ENCODE measurements around the gene C3orf18. TPM values are rescaled to one million over a fixed set of nuclear protein-coding genes. Genes with fewer than 3 reads are reported as not detected.
"Not testable (repeated sequence)": the region's sequence is repeated elsewhere in the genome, so short reads cannot be mapped to it uniquely, and the experiment has no call there.

C3orf18 gene
- total RNA-seq, 1 donor from 2014 or later, result 13.6 TPM

DNA sequence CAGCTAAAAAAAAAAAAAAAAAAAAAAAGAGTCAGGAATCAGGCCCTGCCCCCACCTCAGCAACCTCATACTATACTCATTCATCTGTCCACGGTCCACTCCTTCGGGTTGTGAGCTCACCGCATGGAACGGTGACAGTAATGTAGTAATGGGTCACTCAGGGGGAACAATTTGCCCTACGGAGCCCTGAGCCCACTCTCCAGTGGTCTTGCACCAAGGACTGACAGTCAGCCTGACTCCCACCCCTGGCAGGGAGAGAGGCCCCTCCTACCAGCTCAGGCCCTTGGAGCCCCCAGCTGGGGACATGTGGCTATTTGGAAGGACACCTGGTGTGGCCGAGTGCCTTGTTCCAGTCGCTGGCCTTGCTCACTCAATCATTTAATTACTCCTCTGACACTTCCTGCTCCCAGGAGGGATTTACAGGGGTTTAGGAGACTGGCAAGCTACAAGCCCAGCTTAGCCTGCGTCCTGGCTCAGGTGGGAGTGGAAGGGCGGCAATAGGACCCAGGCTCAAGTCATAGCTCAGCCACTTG is 44.2 kb downstream of the C3orf18 start:
- DNase-seq, result no peak

DNA sequence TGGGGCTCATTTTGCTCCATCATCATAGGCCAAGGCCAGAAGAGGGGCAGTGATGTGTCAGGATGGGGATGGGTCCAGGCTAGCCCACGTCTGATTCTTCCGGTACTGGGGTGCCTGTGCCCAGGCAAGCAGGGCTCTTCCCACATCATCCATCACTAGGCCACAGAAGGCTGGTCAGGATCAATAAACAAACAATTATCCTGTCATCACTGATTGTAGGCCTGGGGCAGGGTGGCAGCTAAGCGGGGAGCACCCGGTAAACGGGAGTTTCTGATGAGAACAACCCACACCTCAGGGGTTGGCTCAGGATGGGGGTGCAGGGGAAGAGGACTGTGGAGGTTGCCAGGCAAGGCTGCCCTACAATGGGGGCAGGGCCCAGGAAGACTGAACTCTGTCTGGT is 46.0 kb downstream of the C3orf18 start:
- DNase-seq, result no peak

DNA sequence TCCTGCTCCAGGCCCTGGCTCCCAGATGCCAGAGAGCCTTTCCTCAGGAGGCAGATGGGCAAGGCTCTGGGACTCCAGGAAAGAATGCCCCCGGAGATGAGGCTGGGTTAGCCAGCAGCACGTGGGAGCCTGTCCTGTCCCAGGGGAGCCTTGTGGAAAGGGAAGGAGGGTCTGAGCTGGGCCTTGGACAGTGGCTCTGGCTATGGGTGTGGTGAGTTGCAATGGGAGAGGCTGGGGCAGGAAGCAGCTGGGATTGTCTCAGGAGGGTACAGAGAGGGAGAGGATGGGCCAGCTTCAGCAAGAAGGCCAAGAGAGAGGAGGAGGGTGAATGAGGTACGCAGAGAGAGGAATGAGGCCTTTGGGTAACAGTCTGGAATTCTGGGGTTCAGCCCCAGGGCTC is 46.7 kb downstream of the C3orf18 start:
- DNase-seq, result no peak

DNA sequence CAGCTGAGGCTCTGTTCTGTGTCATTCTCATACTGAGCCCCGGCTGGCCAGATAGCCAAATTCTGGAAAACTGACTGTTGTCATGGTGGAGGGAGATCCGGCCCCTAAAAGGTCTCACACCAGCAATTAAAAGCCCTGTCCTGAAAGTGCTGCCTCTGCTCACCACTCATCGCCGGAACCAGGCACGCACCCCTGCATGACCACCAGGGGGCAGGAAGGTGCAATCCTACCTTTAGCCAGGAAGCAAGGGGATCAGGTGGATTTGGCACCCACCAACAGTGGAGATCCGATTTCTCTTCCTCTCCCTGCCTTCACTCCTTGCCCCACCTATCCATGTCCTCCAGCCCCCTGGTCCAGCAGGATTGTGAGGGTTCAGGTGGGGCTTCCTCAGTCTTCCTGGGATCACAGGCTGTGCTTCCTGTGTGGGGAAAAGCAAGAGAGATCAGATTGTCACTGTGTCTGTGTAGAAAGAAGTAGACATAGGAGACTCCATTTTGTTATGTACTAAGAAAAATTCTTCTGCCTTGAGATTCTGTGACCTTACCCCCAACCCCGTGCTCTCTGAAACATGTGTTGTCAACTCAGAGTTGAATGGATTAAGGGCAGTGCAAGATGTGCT is 48.0 kb downstream of the C3orf18 start:
- DNase-seq, result peak; percentile 33

DNA sequence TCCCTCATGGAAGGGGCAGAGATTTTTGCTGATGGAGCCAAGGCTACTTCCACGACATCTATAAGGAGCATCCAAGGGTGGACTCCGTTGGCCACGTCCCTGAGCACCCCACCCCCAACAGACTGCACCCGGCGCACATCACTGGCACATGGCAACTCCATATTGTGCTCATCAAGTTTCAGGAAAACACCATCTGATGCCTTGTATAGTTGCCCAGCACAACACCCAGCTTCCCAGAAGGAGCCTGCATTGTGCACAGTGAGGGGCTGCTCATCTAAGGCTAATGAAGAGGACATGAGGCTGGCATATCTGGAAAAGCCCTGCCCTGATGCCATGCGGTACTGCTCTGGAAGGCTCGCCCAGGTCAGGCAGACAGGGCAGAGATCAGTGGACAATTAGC is 49.1 kb downstream of the C3orf18 start:
- DNase-seq, result no peak

DNA sequence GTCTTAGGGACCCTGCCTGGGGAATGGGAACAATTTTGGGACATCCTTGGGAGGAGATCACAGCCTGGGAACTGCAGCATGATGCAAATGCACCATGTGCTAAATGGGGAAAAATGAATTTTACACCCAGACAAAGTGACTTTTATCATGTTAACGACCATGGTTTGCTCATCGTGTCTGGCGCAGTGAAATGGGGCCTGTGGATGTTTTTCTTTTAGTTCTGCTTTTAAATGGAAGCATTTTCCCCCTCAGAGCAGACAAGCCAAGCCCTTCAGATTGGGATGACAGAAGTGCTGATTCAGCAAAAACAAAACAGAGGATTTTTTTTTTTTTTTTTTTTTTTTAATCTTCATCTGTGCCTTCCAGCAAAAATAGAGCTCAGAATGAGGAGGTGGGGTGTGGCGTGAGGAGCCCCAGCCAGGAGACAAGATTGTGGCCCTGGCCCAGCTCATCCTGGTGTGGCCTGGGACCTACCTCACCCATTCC is 49.8 kb downstream of the C3orf18 start:
- no peak for DNase-seq

DNA sequence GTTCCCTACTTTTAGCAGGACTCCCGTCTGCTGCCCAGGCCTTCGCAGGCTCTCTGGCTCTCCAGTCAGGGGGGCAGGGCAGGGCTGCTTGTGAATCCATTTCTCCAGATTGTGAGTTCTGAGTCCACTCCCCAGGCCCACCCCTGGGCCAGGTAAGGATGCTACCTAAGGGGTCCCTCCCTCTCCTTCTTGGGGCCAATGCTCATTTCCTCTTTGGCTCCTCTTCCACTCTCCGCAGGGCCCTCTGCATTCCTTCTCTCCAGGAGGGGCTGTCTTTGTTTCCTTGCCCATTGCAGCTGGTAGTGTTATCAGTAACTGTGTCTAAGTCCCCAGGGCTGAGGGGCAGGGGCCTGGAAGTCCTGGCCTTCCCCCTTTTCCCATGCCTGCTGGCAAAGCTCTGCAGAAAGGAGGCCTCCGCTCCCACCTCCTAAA is 51.1 kb downstream of the C3orf18 start:
- no peak for DNase-seq

DNA sequence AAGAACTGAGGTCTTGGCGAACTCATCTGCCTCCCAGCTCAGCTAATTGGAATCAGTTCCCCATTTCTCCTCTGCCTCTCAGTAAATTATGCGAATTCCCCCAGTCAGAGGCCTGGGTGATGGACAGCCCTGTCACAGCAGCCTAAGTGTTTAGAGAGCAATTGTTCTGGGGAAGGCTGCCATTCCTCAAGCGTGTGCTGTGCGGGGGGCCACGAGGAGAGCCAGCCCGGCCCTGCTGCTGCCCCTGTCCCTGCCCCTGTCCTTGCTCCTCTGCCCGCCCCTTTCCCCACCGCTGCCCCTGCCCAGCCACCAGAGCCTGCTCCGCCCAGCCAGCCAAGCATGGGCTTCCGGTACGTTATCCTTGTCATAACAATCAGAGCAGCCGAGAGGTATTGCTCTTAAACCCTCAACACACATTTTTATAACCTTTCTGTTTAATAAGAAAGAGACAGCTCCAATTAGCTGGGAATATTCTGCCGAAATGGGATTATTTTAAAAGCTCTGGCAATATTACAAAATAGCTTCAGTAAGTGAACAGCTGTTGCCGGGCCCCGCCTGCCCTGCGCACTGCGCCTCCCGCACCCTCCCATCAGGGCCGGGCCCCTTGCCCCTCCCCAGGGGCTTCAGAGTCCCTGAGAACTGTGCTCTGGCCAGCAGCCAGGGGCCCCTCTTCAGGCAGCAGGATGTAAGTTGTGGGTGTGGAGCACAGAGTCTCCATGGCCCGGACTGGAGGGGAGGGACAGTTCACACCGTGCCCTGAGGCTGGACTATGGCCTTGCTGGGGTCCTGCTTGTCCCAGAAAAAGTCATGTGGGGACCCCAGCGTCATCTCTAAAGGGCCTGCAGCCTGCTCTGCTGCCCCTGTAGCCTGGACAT is 51.7 kb downstream of the C3orf18 start:
- no peak for DNase-seq

DNA sequence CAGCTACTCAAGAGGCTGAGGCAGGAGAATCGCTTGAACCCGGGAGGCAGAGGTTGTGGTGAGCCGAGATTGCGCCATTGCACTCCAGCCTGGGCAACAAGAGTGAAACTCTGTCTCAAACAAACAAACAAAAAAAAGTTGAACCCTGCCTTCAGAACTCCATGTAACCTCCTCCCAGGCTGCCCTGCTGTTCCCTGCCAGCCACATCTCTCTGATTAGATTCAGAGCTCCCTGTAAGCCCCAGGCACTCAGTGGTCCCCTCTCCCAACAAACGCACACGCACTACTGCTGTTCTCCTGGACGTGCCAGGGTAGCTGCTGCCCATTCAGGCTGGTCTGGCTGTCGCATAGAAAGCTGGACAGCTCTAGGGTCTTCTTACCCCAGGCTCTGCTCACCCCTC is 54.6 kb downstream of the C3orf18 start:
- not testable (repeated sequence) for DNase-seq

DNA sequence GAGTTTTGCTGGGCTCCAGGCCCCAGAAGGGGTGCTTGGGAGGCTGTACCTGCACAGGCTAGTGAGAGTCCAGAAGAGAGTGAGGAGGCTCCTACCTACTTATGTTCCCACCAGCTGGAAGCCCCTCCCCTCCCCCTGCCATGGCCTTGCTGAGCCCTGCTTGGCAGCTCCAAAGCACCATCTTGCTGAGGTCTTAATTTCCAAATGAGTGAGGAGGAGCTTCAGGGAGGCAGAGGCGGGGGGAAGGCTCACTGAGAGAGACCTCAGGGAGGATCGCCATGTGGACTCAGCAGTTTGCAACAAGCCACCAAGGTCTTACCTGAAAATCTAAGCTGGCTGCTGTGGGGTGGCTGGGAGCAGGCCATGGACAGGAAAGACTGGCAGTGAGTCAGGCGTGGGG is 55.4 kb downstream of the C3orf18 start:
- no peak for DNase-seq

DNA sequence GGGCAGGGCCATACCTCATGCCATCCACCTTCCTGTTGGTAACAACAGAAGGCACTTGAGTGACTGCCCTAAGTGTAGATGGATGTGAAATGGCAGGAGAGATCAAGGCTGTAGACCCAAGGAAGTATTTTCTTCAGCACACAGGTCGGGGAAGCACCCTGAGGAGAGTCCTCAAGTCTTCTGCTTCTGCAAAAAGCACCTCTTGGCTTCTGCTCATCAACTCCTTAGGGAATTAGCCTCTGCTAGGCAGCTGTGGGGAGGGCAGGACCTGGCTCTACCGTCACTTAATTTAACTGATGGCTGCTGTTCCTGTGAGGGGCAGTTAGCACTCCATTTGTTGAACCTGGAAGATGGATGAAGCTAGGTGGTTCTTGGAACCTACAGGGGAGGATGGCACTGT is 57.2 kb downstream of the C3orf18 start:
- no peak for DNase-seq

DNA sequence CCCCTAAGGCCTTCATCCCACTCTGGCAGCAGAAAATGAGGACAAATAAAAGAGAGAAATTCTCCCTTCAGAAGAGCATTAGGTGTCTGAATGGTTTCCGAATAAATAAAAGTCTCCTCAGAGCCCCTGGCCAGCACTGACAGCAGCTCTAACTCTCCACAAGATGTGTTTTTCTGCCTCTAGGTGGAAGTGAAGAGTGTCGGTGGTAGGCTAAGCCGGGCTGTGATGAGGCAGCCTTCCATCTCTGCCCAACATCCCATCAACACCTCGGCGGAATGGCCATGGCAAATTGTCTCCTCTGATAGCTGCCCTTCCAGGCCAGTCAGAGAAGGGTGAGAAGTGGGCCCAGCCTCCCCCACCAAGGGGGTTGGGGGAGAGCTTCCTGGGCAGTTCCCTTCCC is 57.8 kb downstream of the C3orf18 start:
- no peak for DNase-seq

DNA sequence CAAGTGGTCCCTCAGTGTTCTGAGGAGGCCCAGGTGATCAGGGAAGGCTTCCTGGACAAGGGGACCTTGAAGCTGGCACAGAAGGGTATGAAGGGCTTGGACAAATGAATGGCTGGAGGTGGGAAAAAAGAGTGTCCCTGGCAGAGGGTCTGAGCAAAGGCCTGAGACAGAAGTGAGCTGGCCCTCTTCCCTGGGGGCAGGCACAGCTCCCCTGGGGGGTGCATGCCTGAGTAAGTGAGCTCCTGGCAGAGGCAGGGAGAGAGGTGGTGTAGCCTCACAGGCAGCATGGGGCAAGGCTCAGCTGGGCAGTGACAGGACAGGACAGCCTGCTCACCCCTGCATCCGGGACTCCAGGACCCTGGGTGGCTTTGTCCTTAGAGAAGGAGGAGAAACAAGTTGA is 58.7 kb downstream of the C3orf18 start:
- no peak for DNase-seq

Other genes with a start within 250 kb of the C3orf18 start
- 30.9 TPM for gene HYAL2, start 245.0 kb downstream of the C3orf18 start, total RNA-seq
- 16.2 TPM for gene TUSC2, start 239.5 kb downstream of the C3orf18 start, total RNA-seq
- 7.8 TPM for gene RASSF1, start 226.9 kb downstream of the C3orf18 start, total RNA-seq
- 2.5 TPM for gene ZMYND10, start 222.0 kb downstream of the C3orf18 start, total RNA-seq
- gene NPRL2, start 217.0 kb downstream of the C3orf18 start, total RNA-seq, result 19.0 TPM
- 10.0 TPM for gene CYB561D2, start 216.9 kb downstream of the C3orf18 start, total RNA-seq
- 19.8 TPM for gene TMEM115, start 208.2 kb downstream of the C3orf18 start, total RNA-seq
- gene CACNA2D2, start 64.1 kb downstream of the C3orf18 start, total RNA-seq, result 2.2 TPM
- 6.9 TPM for gene HEMK1, start 1.8 kb upstream of the C3orf18 start, total RNA-seq
- gene CISH, start 44.0 kb upstream of the C3orf18 start, total RNA-seq, result 0.16 TPM
- 5.5 TPM for gene MAPKAPK3, start 49.4 kb upstream of the C3orf18 start, total RNA-seq
- 42.6 TPM for gene DOCK3, start 107.2 kb upstream of the C3orf18 start, total RNA-seq